Stimulated activated CD4-positive, alpha-beta T cell treated with anti-CD3 and anti-CD28 coated beads, Interleukin-1b, Interleukin-23, amount 100 ng/mL, for 48 hours (primary cell): Measurements from ENCODE around the gene NUP188.

Experiments
- DNase-seq: peaks from one replicate; pipeline ENCODE4 v3.0.0-alpha.2; 2020

The NUP188 gene

GRCh38 chr9:128913995-128914772 lies 33.3 kb upstream of the NUP188 start:
- no peak for DNase-seq

DNA sequence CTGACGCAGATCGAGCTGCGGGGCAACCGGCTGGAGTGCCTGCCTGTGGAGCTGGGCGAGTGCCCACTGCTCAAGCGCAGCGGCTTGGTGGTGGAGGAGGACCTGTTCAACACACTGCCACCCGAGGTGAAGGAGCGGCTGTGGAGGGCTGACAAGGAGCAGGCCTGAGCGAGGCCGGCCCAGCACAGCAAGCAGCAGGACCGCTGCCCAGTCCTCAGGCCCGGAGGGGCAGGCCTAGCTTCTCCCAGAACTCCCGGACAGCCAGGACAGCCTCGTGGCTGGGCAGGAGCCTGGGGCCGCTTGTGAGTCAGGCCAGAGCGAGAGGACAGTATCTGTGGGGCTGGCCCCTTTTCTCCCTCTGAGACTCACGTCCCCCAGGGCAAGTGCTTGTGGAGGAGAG lies 31.3 kb upstream of the NUP188 start:
- no peak for DNase-seq

DNA sequence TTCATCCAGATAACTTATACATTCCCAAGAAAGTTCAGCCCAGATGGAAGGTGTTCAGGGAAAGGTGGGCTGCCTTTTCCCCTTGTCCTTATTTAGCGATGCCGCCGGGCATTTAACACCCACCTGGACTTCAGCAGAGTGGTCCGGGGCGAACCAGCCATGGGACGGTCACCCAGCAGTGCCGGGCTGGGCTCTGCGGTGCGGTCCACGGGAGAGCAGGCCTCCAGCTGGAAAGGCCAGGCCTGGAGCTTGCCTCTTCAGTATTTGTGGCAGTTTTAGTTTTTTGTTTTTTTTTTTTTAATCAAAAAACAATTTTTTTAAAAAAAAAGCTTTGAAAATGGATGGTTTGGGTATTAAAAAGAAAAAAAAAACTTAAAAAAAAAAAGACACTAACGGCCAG lies 30.8 kb upstream of the NUP188 start:
- no peak for DNase-seq

- DNase-seq: no peak
Observed at GRCh38 chr9:128917151-128917849, 30.2 kb upstream of the NUP188 start.

- DNase-seq: no peak
Observed at GRCh38 chr9:128918921-128919320, 28.6 kb upstream of the NUP188 start.

DNA sequence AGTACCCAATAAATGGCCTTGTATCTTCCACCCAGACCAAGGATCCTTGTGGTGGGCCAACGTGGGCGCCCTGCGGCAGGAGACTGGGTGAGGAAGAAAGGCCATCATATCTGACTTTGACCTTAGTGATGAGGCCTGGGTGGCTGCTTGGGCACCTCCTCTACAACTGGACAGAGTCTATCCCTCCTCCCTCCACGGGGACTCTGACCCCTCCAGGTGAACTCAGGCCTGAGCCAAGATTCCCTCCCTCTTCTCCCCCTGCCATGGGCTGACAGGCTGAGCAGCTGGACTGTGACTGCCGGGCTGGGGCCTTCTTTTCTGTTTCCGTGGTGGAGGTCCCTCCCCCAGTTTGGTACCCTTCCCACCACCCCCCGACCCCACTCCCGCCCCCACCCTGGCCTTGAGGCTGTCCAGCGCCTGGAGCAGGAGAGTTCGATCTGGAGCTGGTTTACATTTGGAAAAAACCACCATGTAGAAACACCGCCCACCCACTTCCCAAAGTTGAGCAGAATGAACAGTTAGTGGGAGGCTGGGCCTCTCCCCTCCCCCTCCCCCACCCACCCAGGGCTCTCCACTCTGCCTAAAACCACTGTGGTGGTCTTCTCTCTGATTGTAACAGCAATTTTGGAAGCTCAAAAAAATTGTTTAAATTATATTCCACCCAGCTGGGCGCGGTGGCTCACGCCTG lies 28.0 kb upstream of the NUP188 start:
- DNase-seq: no peak

DNA sequence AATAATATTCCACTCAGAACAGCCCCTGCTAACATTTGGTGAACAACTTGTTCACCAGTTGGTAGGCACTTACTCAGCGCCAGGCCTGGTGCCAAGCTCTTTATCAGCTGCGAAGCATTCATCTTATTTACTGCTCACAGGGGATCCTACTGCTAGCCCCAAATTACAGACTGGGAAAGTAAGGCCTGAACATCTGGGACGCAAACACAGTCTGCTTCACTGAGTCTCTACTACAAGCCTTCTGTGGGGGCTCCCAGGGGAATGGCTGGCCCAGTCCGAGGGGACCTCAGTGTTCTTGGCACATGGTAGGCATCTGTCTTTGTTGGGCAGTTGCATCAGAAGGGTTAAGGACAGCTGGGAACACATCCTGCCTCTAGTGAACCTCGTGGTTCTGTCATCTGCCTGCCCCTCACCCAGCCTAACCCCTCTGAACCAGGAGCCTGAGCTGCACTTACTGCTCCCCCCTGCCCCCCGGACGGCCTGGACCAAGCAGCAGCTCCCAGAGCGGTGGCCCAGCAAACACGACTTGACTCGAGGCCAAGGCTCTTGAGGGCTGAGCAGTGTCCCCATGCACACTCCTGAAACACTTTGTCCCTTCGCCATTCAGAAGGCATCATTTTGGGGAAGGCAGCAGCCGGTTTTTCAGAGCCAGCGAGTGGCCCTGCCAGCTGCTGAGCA lies 27.0 kb upstream of the NUP188 start, which contains the start of gene PHYHD1:
TSS of gene PHYHD1 (plus strand) at position 602 of the 678 bp plus-strand sequence. CDS start 1,342 bp downstream, outside the sequence.
- no peak for DNase-seq

DNA sequence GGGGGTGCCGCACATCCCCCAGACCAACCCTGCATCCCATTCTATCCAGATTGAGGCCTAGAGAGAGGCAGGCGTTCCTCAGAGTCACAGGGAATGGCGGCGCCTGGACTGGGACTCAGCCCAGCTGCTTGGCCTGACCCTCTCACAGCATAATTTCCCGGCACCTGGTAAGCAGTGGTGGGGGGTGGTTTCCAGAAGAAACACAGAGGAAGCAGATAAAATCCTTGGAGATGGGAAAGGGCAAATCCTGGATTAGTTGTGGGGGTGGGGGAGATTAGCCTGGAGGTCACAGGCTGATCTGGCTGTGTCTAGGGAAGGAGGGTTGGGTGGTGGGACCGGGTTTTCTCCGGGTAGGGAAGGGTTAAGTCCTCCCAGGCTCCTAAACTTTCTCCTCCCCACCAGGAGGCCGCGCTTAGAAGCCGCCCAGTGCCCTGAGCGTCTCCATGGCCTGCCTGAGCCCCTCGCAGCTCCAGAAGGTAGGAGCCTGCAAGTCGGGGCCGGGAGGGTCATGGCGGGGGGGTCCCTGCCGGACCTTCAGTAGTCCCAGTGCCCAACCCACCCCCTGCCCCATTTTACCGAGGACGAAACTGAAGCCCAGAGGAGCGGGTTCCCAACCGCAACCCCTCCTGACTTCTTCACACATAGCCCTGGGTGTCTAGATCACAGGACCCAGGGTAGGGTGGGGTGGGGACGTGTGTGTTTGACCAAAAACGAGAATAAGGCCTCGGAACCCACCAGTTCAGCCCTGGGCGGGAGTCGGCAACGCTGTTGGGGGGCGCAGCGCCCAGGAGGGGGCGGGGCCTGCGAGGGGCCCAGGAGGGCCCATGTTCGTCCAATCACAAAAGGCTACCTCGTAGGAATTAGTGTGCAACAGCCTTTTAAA lies 25.4 kb upstream of the NUP188 start:
- no peak for DNase-seq

DNA sequence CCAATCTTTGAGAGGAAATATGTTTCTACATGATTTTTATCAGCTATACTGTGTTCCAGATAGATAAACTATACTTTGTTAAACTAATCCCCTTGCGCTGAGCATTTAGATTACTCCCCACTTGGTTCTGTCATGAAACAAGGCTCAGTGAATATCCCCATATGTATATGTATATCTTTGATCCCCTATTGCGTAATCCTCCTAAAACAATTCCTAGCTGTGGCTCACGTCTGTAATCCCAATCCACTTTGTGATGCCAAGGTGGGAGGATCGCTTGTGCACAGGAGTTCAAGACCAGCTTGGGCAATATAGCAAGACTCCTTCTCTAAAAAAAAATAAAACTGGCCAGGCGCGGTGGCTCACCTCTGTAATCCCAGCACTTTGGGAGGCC lies 24.0 kb upstream of the NUP188 start:
- DNase-seq: no peak

GRCh38 chr9:128927731-128928411 lies 19.6 kb upstream of the NUP188 start:
- DNase-seq: peak; percentile 41

DNA sequence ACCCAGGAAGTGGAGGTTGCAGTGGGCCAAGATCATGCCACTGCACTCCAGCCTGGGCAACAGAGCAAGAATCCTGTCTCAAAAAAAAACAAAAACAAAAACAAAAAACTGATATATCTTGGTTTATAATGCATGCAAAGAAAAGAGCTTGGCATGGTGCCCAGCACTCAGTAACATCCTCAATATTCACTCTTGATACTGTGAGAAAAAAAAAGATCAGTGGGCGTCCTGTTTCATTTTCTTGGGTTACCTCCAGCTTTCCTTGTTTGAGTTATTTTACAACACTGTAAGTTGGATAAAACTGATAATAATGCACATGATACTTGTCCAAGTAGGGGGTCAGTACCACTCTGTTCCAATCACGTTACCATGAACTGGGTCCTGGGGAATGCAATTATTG lies 18.9 kb upstream of the NUP188 start:
- no peak for DNase-seq

GRCh38 chr9:128929560-128929959 lies 17.9 kb upstream of the NUP188 start:
- DNase-seq: no peak

DNA sequence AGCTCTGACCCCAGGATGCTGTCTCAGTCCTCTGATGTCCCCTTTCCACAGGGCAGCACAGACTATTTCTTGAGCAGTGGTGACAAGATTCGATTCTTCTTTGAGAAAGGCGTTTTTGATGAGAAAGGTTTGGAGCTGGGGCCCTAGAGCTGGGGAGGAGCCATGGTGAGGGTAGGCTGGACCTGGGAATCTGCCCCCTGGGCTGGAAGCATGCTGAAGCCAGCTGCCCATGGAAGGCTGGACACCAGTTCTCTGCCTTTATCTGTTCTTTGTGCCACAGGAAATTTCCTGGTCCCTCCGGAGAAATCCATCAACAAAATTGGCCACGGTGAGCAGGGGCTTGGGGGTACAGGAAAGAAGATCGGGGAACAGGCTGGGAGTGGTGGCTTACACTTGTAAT lies 13.8 kb upstream of the NUP188 start:
- no peak for DNase-seq

DNA sequence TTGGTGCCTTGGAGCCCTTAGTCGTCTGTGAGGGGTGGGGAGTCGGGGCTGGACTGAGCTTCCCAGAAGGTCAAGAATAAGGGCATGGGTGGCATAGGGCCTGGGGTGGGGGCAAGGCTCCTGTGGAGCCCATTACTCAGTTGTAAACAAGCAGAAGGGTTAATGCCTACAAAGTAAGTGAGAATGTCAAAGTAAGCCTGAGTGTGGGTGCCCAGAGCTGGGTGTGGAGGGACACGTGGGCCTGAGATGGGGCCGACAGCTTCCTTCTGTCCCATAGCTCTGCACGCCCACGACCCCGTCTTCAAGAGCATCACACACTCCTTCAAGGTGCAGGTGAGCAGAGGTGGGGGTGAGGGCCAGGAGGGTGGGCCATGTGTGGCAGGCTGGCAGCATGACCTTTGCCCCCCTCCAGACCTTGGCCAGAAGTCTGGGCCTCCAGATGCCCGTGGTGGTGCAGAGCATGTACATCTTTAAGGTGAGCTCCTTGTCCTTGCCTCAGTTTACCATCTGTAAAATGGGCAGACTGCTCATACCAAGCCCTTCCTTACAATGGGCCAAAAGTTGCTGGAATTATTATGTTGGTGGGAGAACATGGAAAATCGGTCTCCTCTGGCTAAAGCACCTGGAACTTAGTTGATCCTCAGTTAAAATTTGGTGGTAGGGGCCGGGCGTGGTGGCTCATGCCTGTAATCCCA lies 11.2 kb upstream of the NUP188 start:
- no peak for DNase-seq

DNA sequence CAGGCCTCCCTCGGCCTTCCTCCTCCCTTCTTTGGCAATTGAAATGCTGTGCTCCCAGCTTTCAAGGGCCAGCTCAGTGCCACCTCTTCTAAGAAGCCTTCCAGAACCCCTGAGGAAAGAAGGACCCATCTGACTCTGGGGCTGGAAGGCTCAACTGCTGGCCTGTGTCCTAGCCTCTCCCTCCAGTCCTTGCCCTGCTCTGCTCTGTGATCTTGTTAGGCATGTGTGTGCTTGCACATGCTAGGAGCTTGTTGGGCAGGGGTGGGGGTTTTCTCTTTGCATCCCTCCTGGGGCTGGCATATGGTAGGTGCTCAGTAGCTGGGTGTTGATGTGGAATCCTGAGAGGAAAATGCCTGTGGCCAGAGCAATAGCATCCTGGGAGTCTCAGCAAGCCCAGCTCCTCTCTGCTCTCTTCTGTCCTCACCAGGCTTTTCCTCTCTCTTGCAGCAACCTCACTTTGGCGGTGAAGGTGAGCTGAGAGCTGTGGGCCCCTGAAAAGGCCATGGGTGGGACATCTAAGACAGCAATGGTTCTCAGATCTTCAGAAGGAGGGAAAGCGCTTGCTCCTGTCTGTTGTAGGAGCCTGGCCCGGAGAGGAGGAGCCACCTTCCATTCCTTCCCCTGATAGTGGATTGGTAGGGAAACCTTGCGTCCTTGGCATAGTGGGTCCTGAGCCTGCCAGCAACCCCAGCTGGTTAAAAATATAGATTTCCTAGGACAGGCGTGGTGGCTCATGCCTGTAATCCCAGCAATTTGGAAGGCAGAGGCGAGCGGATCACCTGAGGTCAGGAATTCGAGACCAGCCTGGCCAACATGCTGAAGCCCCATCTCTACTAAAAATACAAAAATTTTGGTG lies 10.0 kb upstream of the NUP188 start:
- DNase-seq: no peak

DNA sequence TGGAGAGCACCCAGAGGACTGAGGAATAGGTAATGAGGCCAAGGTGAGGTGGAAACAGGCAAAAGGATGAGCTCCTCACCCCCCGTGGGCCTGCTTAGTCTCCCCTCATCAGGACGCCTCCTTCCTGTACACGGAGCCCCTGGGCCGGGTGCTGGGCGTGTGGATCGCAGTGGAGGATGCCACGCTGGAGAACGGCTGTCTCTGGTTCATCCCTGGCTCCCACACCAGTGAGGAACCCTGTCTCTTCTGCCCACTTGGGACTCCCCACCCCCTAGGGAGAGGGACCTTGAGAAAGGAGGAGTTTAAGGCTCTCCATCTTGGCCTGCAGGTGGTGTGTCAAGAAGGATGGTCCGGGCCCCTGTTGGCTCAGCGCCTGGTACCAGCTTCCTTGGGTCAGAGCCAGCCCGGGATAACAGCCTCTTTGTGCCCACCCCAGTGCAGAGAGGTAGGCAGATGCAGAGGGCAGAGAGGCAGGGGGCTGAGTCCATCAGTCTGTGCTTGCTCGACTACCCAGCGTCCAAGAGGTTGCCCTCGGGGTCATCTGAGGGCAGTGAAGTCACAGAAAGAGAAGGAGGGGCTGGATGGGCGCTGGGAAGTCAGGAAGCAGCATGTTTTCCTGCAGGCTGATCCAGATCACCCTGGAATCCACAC lies 7.1 kb upstream of the NUP188 start:
- no peak for DNase-seq

- no peak for DNase-seq
Observed at GRCh38 chr9:128940946-128941755, 6.3 kb upstream of the NUP188 start.

DNA sequence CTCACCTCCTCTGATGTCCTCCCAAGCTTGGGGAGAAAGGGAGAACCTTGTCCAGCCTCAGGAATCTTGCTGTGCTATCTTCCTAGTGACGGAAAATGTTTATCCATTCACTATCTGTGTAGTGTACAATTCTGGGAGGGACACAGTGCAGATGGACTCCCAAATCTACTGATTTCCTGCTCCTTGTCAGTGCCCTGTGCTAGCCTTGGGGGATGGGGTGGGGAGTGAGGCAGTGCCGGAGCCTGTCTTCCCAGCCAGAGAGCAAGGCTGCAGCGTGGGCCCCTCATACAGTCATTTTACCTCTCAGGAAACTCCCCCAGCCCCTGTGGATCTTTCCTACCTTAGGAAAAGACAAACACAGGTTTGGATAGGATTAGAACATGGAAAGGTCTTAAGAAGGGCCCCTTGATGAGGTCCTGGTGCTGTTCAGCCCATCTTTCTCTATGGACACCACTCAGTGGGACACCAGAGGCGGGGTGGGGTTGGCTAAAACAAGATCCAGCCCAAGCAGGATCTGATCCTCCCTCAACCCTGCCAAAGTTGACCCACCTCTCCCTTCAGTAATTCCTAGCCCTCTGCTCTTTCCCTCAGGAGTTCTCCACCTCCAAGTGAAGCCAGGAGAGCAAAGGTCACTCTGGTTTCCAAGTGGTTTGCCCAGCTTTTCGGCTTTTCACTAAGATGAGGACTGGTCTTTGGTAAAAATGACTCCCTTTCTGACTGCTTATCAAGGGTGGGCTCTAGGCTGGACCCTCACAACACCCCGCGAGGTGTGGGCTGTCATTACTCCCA lies 3.5 kb upstream of the NUP188 start:
- no peak for DNase-seq
